Hematopoietic multipotent progenitor cell treated with erythropoietin and hydrocortisone succinate and interleukin-3 and kit ligand, for 15 days (in vitro differentiated cells): Measurements from ENCODE around the gene SLC44A1.
A peak's percentile ranks its signal among the peaks of the same experiment; 100 is the strongest.

ENCODE experiments used
- DNase-seq: peaks from one replicate; pipeline ENCODE4 v3.0.0-alpha.2; 2015; ENCODE audit warnings: low spot score

The SLC44A1 gene

DNA sequence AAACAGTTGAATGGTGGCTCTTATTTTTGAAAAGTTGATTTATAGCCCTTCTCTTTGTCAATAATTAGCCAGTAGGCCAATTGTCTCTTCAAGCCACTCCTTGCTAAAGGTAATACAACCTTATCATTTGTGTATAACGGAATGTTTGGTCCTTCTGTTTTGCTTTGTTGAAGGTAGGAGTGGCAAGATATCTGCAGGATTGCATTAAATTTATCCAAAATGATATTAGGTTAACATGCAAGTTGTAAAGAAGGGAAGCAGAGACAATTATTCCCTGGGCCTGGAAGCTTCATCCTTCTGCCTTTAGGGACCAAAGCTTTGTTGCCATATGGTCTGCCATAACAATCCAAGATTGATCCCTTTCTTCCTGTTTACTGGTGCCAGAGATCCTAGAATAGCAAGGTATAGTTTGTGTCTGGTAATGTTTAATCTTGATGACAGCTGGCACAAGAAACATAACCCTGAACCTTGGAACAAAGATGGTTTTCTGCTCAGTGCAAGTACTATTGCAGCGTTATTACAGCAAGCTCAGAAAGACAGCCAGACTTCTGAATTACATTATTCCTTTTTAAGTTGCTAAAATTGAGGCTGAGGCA is 187.9 kb downstream of the SLC44A1 start:
- DNase-seq = no peak

GRCh38 chr9:105435453-105435852 is 191.0 kb downstream of the SLC44A1 start:
- no peak for DNase-seq

DNA sequence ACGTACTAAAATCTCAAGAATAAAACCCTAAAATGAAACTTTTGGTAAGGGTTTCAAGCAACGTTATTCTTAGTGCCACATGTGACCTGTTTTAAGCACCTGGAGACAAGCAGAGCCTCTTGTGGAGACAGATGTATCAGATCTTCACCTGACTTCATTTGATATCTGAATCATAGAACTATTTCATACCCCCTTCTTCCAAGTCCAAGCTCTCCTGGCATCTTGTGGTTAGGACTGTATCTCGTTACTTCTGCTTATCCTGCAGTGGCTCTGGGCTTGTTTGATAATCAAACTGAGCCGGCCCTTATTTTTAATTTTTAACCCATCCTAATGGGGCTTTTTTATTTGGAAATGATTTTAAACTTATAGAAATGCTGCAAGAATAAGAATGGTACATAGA is 192.3 kb downstream of the SLC44A1 start:
- no peak for DNase-seq

- no peak for DNase-seq
These were observed 193.3 kb downstream of the SLC44A1 start for GRCh38 chr9:105437704-105438103.

GRCh38 chr9:105438141-105438806 is 193.8 kb downstream of the SLC44A1 start:
- DNase-seq = no peak

- DNase-seq = no peak
These were observed 195.0 kb downstream of the SLC44A1 start for GRCh38 chr9:105439428-105439827.

DNA sequence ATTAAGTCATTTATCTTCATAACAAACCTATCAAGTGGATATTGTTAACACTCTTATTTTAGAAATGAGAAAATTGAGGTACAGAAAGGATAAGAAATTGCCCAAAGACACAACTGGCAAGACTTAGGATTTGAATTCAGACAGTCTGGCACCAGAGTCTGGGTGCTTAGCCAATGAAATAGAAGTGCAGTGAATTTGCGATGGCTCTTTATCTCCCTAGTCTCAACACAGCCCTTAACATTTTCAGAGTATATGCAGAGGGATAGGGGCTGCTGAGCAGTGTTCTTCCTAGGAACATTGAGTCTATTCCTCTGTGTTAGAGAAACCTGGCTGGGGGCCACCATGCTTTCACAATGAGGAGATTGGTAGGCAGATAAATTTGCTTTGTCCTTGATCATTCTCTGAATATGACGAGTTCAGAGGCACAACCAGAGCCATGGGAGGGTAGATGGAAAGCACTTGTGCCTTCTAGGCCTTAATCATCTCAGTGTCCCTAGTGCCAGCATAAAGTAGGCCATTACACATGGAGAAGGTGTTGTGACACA is 197.2 kb downstream of the SLC44A1 start:
- DNase-seq = no peak

DNA sequence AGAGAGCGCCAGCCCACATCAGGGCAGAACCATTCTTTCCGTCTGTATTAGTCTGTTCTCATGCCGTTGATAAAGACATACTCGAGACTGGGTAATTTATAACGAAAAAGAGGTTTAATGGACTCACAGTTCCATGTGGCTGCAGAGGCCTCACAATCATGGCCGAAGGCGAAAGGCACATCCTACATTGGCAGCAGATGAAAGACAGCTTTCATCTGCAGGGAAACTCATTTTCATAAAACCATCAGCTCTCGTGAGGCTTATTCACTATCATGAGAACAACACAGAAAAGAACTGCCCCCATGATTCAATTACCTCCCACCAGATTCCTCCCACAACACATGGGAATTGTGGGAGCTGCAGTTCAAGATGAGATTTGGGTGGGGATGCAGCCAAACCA is 198.7 kb downstream of the SLC44A1 start:
- no peak for DNase-seq

DNA sequence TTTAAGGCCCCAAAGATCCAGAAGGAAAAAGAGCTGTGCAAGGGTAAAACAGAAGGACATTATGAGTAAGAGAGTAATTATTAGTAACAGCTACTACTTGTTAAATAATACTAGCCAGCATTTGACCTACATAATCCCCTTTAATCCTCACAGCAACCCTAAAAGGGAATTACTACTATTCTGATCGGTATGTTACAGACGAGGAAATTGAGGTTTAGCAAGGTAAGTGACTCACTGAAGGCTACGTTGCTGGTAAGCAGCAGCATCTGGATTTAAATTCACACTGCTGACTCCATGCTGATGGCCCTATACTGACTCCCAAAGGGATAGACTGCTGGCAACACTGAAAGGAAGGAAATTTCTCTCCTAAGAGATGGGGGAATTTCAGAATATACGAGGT is 199.7 kb downstream of the SLC44A1 start:
- no peak for DNase-seq

GRCh38 chr9:105445203-105445881 is 200.9 kb downstream of the SLC44A1 start:
- no peak for DNase-seq

DNA sequence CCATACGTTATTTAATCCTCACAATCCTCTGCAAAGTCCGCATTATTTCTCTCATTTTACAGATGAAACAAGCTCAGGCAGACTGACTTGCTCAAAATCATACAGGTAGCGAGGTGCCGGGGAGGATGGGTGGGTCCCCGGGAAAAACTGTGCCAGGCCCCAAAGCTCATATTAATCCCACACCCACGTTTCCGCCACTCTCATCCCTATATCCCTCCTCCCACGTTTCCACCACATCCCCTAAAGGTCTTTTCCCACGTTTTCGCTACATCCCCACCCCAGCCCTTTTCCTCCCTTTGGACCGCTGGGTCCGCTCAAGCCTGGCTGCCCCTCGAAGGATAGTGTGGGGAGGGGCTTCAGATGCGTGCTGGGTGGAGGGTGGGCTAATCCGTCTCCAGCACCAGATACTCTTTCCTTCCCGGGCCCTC is 202.9 kb downstream of the SLC44A1 start:
- no peak for DNase-seq

- peak; percentile 89 for DNase-seq
These were observed 203.7 kb downstream of the SLC44A1 start, which contains the start of gene FSD1L for GRCh38 chr9:105447814-105448812. Gene FSD1L (plus strand): TSS chr9:105448034. CDS start chr9:105448221, 187 bp downstream.

GRCh38 chr9:105449081-105449480 is 204.6 kb downstream of the SLC44A1 start:
- no peak for DNase-seq

- DNase-seq = no peak
These were observed 207.7 kb downstream of the SLC44A1 start for GRCh38 chr9:105452185-105452584.

DNA sequence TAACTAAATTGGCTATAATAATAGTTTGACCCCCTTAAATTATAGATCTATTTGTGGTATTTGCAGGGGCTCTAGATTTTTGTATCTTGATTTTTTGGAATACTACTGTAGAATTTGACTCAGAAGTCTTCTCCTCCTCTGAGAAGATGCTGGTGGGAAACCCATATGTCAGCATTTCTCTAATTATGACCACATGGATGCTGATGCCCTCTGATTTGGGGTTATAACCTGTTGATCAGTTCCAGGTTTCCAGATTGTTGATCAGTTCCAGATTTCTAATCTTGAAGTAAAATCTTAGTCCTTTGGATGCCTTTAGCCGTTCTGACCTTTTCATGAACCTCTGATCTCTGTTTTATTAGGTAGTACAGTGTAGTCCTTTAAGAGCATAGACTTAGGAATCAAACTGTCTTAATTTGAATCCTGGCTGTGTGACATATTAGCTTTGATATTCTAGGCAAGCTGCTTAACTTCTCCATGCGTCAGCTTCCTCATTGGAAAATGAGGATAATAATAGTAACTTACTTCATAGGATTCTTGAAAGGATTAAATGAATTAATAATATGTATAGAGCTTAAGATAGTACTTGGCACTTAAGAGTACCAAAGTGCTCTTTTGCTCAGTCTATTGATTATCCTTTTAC is 211.5 kb downstream of the SLC44A1 start:
- DNase-seq = no peak

- no peak for DNase-seq
These were observed 213.3 kb downstream of the SLC44A1 start for GRCh38 chr9:105457560-105458294.

DNA sequence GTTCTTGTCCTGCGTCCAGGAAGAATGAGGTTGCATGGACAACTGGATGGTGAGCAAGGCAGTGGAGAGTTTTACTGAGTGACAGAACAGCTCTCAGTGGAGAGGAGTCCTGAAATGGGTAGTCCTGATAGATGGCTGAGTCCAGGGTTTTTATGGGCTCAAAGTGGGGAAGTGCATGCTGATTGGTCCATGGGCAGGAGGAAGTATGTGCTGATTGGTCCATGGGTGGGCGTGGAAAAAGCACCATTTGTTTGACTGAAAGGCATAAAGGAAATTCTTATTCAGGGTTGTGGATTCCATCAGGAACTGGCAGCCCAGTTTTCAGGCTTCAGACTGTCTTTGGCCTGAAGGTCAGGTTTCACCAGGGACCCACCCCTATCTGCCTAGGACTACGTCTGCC is 214.0 kb downstream of the SLC44A1 start:
- no peak for DNase-seq

DNA sequence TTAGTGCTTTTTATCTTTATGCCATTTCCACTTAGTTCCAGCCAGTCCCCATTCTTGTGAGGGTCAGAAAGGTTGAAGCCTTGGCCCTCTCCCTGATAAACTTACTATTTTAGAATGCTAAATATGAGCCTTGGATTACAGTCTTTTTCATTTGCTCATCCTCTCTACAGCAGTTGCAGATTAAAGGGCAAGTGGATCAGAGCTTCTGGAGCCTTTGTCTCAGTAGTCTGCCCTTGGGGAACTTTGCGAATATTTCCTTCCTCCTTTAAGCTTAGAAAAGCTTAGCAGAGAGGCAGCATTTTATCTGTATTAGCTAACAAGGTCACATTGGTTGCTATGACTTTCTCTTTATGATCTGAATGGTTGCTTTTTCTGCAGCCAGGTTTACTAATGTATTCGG is 214.9 kb downstream of the SLC44A1 start:
- DNase-seq = no peak

- DNase-seq = no peak
These were observed 222.5 kb downstream of the SLC44A1 start for GRCh38 chr9:105466898-105467455.

GRCh38 chr9:105468875-105469274 is 224.4 kb downstream of the SLC44A1 start:
- no peak for DNase-seq
